Hepatocyte (in vitro differentiated cells): ENCODE measurements around the gene SLC46A2.

Experiments used
- EZH2 ChIP-seq: fragments of 200-600 bp; sonication (generic); IDR thresholded peaks from 2 replicates; pipeline ENCODE4 v1.6.1; 2016; ENCODE audit warnings: antibody characterized with exemption, mild to moderate bottlenecking, borderline replicate concordance
- EZH2phosphoT487 ChIP-seq: fragments of 200-600 bp; sonication (generic); IDR thresholded peaks from one replicate; pipeline ENCODE4 v1.6.1; 2018; ENCODE audit warnings: antibody characterized with exemption, mild to moderate bottlenecking, low read depth, moderate library complexity; ENCODE audit not compliant: unreplicated experiment, severe bottlenecking
- TF ChIP-seq, protein P1 (sequence below): fragments of 200-600 bp; sonication (generic); IDR thresholded peaks from 2 replicates; pipeline ENCODE4 v1.5.1; 2016; ENCODE audit warnings: antibody characterized with exemption, mild to moderate bottlenecking; ENCODE audit not compliant: poor library complexity

DNA sequence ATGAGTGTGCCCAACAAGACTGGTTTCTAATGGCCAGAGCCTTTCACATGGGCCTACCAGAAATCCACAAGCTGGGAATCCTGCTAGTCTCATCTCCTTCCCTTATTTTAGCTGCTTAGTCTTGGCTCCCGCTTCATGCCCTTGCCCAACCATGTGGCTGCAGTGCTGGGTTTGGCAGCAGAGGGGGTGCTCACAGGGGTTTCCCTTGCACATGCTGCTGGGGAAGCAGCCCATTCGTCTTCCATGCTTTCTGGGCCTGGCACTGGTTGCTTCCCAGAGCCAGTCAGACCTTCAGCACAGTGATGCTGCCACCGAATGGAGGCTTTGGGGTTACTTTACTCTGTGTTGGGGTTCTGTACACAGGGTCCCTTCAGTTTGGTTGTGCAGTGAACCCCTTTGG is 26.3 kb downstream of the SLC46A2 start:
- TF ChIP-seq, protein P1, sequence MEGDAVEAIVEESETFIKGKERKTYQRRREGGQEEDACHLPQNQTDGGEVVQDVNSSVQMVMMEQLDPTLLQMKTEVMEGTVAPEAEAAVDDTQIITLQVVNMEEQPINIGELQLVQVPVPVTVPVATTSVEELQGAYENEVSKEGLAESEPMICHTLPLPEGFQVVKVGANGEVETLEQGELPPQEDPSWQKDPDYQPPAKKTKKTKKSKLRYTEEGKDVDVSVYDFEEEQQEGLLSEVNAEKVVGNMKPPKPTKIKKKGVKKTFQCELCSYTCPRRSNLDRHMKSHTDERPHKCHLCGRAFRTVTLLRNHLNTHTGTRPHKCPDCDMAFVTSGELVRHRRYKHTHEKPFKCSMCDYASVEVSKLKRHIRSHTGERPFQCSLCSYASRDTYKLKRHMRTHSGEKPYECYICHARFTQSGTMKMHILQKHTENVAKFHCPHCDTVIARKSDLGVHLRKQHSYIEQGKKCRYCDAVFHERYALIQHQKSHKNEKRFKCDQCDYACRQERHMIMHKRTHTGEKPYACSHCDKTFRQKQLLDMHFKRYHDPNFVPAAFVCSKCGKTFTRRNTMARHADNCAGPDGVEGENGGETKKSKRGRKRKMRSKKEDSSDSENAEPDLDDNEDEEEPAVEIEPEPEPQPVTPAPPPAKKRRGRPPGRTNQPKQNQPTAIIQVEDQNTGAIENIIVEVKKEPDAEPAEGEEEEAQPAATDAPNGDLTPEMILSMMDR = no peak
- TF ChIP-seq EZH2 = no peak
- TF ChIP-seq EZH2phosphoT487 = no peak
